SK-N-SH (cell line): Measurements from ENCODE around the gene CCDC60. TPM values are rescaled to one million over a fixed set of nuclear protein-coding genes. Genes with fewer than 3 reads are reported as not detected.

ENCODE experiments used
- CTCF ChIA-PET: fragments of 300-600, 350-600 bp; formaldehyde crosslinking; extraction: SDS; loops from one replicate; lab custom pipeline; 2021; lab: Yijun Ruan, JAX
- POLR2A ChIA-PET: fragments of 350-600 bp; sonication (Branson Sonifier 250); formaldehyde crosslinking; extraction: SDS; loops from one replicate; lab custom pipeline; 2020; ENCODE audit warnings: antibody characterized with exemption, inconsistent platforms; lab: Yijun Ruan, JAX
- DNase-seq: peaks from one replicate; pipeline ENCODE4 v3.0.0; 2012
- H2AFZ ChIP-seq: fragments of 200-600 bp; sonication (generic); 2 replicates; pipeline ENCODE4 v1.8.1; 2016; ENCODE audit warnings: antibody characterized with exemption, mild to moderate bottlenecking, low read depth
- H3F3A ChIP-seq: fragments of 200-600 bp; sonication (generic); replicated peaks from 2 replicates; pipeline ENCODE3; 2016; ENCODE audit warnings: antibody characterized with exemption, mild to moderate bottlenecking; ENCODE audit not compliant: insufficient read depth
- H3K27ac ChIP-seq, 2 experiments: fragments of 200-500 bp in 1 of 2; fragments of 200-600 bp in 1 of 2; sonication (Bioruptor generic) in 1 of 2; sonication (generic), shearing (Covaris generic) in 1 of 2; 2 replicates each; pipeline versions ENCODE4 v1.5.1 to v1.6.1; 2014 to 2016; ENCODE audit warnings: low read depth in 2 of 2, inconsistent platforms in 1 of 2, low read length in 1 of 2, mild to moderate bottlenecking in 1 of 2, mixed read lengths in 1 of 2
- H3K27me3 ChIP-seq: fragments of 200-600 bp; sonication (generic), shearing (Covaris generic); 2 replicates; pipeline ENCODE4 v1.6.1; 2016; ENCODE audit warnings: mixed run types; ENCODE audit not compliant: insufficient read depth
- H3K36me3 ChIP-seq, 2 experiments: fragments of 200-500 bp in 1 of 2; fragments of 200-600 bp in 1 of 2; sonication (Bioruptor generic) in 1 of 2; sonication (generic) in 1 of 2; replicated peaks in 1 of 2; 2 replicates each; pipeline versions ENCODE3 to v1.5.1; 2014 to 2016; ENCODE audit warnings: low read length in 1 of 2, mild to moderate bottlenecking in 1 of 2; ENCODE audit not compliant: insufficient read depth in 2 of 2, control insufficient read depth in 1 of 2
- H3K4me1 ChIP-seq, 2 experiments: fragments of 200-500 bp in 1 of 2; fragments of 200-600 bp in 1 of 2; sonication (Bioruptor generic) in 1 of 2; sonication (generic), shearing (Covaris generic) in 1 of 2; 2 replicates each; pipeline versions ENCODE4 v1.5.1 to v1.6.1; 2014 to 2016; ENCODE audit warnings: low read depth in 1 of 2, low read length in 1 of 2, mixed run types in 1 of 2; ENCODE audit not compliant: insufficient read depth in 2 of 2, control insufficient read depth in 1 of 2
- H3K4me2 ChIP-seq: fragments of 200-600 bp; sonication (generic), shearing (Covaris generic); 2 replicates; pipeline ENCODE4 v1.6.1; 2017; ENCODE audit warnings: mixed run types
- H3K4me3 ChIP-seq, 2 experiments: fragments of 200-500 bp in 1 of 2; fragments of 200-600 bp in 1 of 2; sonication (Bioruptor generic) in 1 of 2; sonication (generic), shearing (Covaris generic) in 1 of 2; 2 replicates each; pipeline versions ENCODE4 v1.5.1 to v1.8.1; 2014 to 2016; ENCODE audit warnings: low read depth in 2 of 2, inconsistent platforms in 1 of 2, low read length in 1 of 2, mild to moderate bottlenecking in 1 of 2, mixed read lengths in 1 of 2, moderate library complexity in 1 of 2
- H3K79me2 ChIP-seq: fragments of 200-600 bp; sonication (generic); 2 replicates; pipeline ENCODE4 v1.8.1; 2017; ENCODE audit warnings: mild to moderate bottlenecking; ENCODE audit not compliant: insufficient read depth
- H3K9ac ChIP-seq: fragments of 200-600 bp; sonication (generic); 2 replicates; pipeline ENCODE4 v1.6.1; 2017; ENCODE audit warnings: mixed run types
- H3K9me2 ChIP-seq: fragments of 200-600 bp; sonication (generic); 2 replicates; pipeline ENCODE4 v1.6.1; 2017; ENCODE audit warnings: mixed run types
- H3K9me3 ChIP-seq: fragments of 200-600 bp; sonication (generic); 2 replicates; pipeline ENCODE4 v1.6.1; 2017; ENCODE audit warnings: mixed run types, mild to moderate bottlenecking, moderate library complexity
- H4K20me1 ChIP-seq: fragments of 200-600 bp; sonication (generic); 2 replicates; pipeline ENCODE4 v1.6.1; 2017; ENCODE audit warnings: mild to moderate bottlenecking, mixed run types; ENCODE audit not compliant: insufficient read depth
- CHD2 ChIP-seq: fragments of 150-350 bp; IDR thresholded peaks from 2 replicates; pipeline ENCODE4 v1.6.1; 2018; ENCODE audit warnings: low read length; ENCODE audit not compliant: partially characterized antibody
- EP300 ChIP-seq, 2 experiments: IDR thresholded peaks; 2 replicates each; pipeline versions ENCODE4 v1.4.0 to v1.6.1; 2012; ENCODE audit warnings: borderline replicate concordance in 1 of 2, low read depth in 1 of 2, low read length in 1 of 2
- EZH2phosphoT487 ChIP-seq: fragments of 200-600 bp; sonication (generic); IDR thresholded peaks from 2 replicates; pipeline ENCODE4 v1.6.1; 2017; ENCODE audit warnings: low read depth, mixed run types, mild to moderate bottlenecking, antibody characterized with exemption, moderate library complexity, borderline replicate concordance
- FOSL2 ChIP-seq: IDR thresholded peaks from 2 replicates; pipeline ENCODE4 v1.4.0; 2012; ENCODE audit warnings: low read depth, mild to moderate bottlenecking, moderate library complexity, borderline replicate concordance
- GABPA ChIP-seq: IDR thresholded peaks from 2 replicates; pipeline ENCODE4 v1.4.0; 2012; ENCODE audit warnings: low read depth, mild to moderate bottlenecking
- IRF3 ChIP-seq: fragments of 150-350 bp; IDR thresholded peaks from 2 replicates; pipeline ENCODE4 v1.6.1; 2016; ENCODE audit warnings: mild to moderate bottlenecking, low read depth, low read length
- MEF2A ChIP-seq: IDR thresholded peaks from 2 replicates; pipeline ENCODE4 v1.4.0; 2012; ENCODE audit warnings: low read depth, borderline replicate concordance
- NFIC ChIP-seq: IDR thresholded peaks from 2 replicates; pipeline ENCODE4 v1.4.0; 2012; ENCODE audit warnings: borderline replicate concordance
- PBX3 ChIP-seq: IDR thresholded peaks from 2 replicates; pipeline ENCODE4; 2012
- POLR2AphosphoS5 ChIP-seq: IDR thresholded peaks from 2 replicates; pipeline ENCODE4 v1.6.1; 2012; ENCODE audit warnings: low read depth, low read length
- RCOR1 ChIP-seq: fragments of 150-350 bp; IDR thresholded peaks from 2 replicates; pipeline ENCODE4 v1.6.1; 2017; ENCODE audit warnings: antibody characterized with exemption, low read length
- RFX5 ChIP-seq: IDR thresholded peaks from 2 replicates; pipeline ENCODE4 v1.6.1; 2012; ENCODE audit warnings: mild to moderate bottlenecking, improper control_type of control experiment, low read length
- RXRA ChIP-seq: IDR thresholded peaks from 2 replicates; pipeline ENCODE4 v1.4.0; 2012; ENCODE audit warnings: low read depth, mild to moderate bottlenecking, borderline replicate concordance
- SMC3 ChIP-seq: IDR thresholded peaks from 2 replicates; pipeline ENCODE4 v1.6.1; 2012; ENCODE audit warnings: low read depth, low read length, improper control_type of control experiment
- TAF1 ChIP-seq: IDR thresholded peaks from 2 replicates; pipeline ENCODE4 v1.6.1; 2012; ENCODE audit warnings: low read depth, mild to moderate bottlenecking, low read length, moderate library complexity, borderline replicate concordance
- TCF12 ChIP-seq: IDR thresholded peaks from 2 replicates; pipeline ENCODE4 v1.4.0; 2012
- TEAD4 ChIP-seq: IDR thresholded peaks from 2 replicates; pipeline ENCODE4 v1.4.0; 2012; ENCODE audit warnings: mild to moderate bottlenecking, borderline replicate concordance; ENCODE audit not compliant: insufficient read depth
- USF2 ChIP-seq: fragments of 150-350 bp; IDR thresholded peaks from 2 replicates; pipeline ENCODE4 v1.6.1; 2017; ENCODE audit warnings: antibody characterized with exemption, low read length, low read depth, borderline replicate concordance
- WGBS: methylation state at CpG from one replicate; pipeline ENCODE4 v1.1.6; 2017; ENCODE audit warnings: low lambda C conversion rate; 5-methylcytosine and 5-hydroxymethylcytosine counted together
- polyA plus RNA-seq, 3 experiments: library from polyadenylated mRNA; depleted of rRNA; stranded (reverse); fragments of >200 nt; gene quantifications; 2 replicates each; pipeline ENCODE4 v1.2.3, GENCODE V29; 2012

CCDC60 gene
- polyA plus RNA-seq, 1 of the 3 experiments (the other 2 are of a cell fraction) = not detected

- Histone ChIP-seq H3K27me3 (no peaks in the 10 kb centered on the region), H3K27ac (no peak overlapping the region), H3K79me2 (no peaks in the 10 kb centered on the region), H3K4me3 (no peak overlapping the region), H3K9ac (no peak overlapping the region), H3K4me2 (no peak overlapping the region), H4K20me1 (no peaks in the 10 kb centered on the region), H3K9me3 (no peaks in the 10 kb centered on the region), H3K36me3 (no peaks in the 10 kb centered on the region), H3F3A (no peaks in the 10 kb centered on the region), H3K9me2 (no peaks in the 10 kb centered on the region), H3K4me1 (peaks cover 0 to 5% of the 10 kb centered on the region in 2 experiments; a peak in 1 of 4 replicates), H2AFZ (no peak overlapping the region)
- DNase-seq = no peak
- WGBS = 20% methylated on average over 4 of the region's 4 CpGs
- POLR2A ChIA-PET = no interaction called here
- CTCF ChIA-PET = interaction anchor here (1.0 to 1.5 kb wide), 4 partner anchors 9 to 69 kb away, joined by 3 to 4 read pairs (median 3); no protein-coding TSS in a partner anchor
- no peak for TF ChIP-seq RFX5
- TF ChIP-seq USF2 = no peak
- TF ChIP-seq CHD2 = no peak
- no peak for TF ChIP-seq EZH2phosphoT487
- no peak for TF ChIP-seq MEF2A
- TF ChIP-seq TCF12 = no peak
- TF ChIP-seq SMC3 = no peak
- no peak for TF ChIP-seq RCOR1
- no peak for TF ChIP-seq TEAD4
- TF ChIP-seq TAF1 = no peak
- TF ChIP-seq FOSL2 = no peak
- no peak for TF ChIP-seq IRF3
- TF ChIP-seq PBX3 = no peak
- TF ChIP-seq POLR2AphosphoS5 = no peak
- TF ChIP-seq RXRA = no peak
- TF ChIP-seq EP300 (IDR thresholded peaks at IDR 0.05; ENCODE audit: borderline replicate concordance in 1 of 2, low read depth in 1 of 2, low read length in 1 of 2) = no peak
Observed at GRCh38 chr12:119475650-119476049, 141.1 kb downstream of the CCDC60 start.

GRCh38 chr12:119476951-119477350 is 142.4 kb downstream of the CCDC60 start:
- Histone ChIP-seq H3K4me1 (peaks cover 0 to 5% of the 10 kb centered on the region in 2 experiments; a peak in 1 of 4 replicates), H3K27me3 (no peaks in the 10 kb centered on the region), H3F3A (no peaks in the 10 kb centered on the region), H3K9me2 (no peaks in the 10 kb centered on the region), H3K36me3 (no peaks in the 10 kb centered on the region), H3K9me3 (no peaks in the 10 kb centered on the region), H2AFZ (no peak overlapping the region), H3K4me2 (no peak overlapping the region), H4K20me1 (no peaks in the 10 kb centered on the region), H3K4me3 (no peak overlapping the region), H3K27ac (no peak overlapping the region), H3K9ac (no peak overlapping the region), H3K79me2 (no peaks in the 10 kb centered on the region)
- DNase-seq = no peak
- ChIA-PET CTCF (interaction anchor here (0.9 to 1.5 kb wide), 4 partner anchors 29 to 64 kb away, joined by 3 to 4 read pairs (median 3); no protein-coding TSS in a partner anchor), POLR2A (interaction anchor here (0.7 kb wide), 1 partner anchor 1438 kb away, joined by 3 read pairs; no protein-coding TSS in a partner anchor)
- TF ChIP-seq CHD2 (no peak), RFX5 (no peak), GABPA (no peak), NFIC (no peak), EZH2phosphoT487 (no peak), POLR2AphosphoS5 (no peak)
- 9% methylated on average over 3 of the region's 3 CpGs for WGBS
